ENCODE measurements around the gene CORO2B. TPM values are rescaled to one million over a fixed set of nuclear protein-coding genes. Genes with fewer than 3 reads are reported as not detected.
A peak's percentile ranks its signal among the peaks of the same experiment; 100 is the strongest.

The CORO2B gene
- total and polyA plus RNA-seq, 2 experiments from 2014 or later: 1.6 to 4.6 TPM

DNA sequence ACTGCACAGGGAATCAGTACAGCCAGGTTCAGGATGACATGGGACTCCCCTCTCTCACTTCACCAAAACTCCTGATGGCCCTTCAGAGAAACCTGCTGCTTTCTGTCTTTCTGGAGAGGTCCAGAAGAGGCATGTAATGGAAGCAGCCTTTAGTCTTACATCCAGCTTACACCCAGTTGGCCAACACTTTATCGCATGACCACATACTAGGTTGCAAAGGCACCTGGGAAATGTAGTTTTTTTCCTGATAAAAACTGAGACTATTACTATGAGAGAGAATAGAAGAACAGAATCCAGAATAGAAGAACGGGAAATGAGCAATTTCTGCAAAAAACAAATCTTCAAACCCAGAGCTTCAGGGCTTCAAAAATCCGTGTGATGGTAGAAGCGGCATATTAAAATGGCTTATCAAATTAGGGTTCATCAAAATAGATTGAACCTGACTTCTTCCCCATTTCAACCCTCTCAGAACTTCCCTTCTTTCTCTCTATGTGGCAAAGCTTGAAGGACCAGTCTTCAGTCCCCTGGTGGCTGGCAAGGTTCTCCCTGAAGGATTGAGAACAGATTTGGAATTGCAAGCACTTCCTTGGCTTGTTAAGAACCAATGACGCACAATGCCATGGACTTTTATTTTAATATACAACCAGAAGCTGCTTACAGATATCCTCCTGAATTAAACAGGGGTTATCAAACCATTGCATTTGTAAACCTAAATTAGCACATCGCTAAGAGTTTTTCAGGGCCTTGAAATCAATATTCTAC lies 34.4 kb downstream of the CORO2B start:
- Histone ChIP-seq H3K9me2 (ENCODE audit: insufficient read depth) (no peaks in the 10 kb centered on the region), H3K4me3 (no peak overlapping the region), H3K36me3 (ENCODE audit: insufficient read depth) (no peaks in the 10 kb centered on the region), H4K20me1 (replicated peaks; ENCODE audit: insufficient read depth) (no peaks in the 10 kb centered on the region), H2AFZ (no peak overlapping the region), H3K27me3 (ENCODE audit: insufficient read depth) (no peaks in the 10 kb centered on the region), H3K79me2 (replicated peaks; ENCODE audit: insufficient read depth) (0 out of 2 replicates have a peak, but pooled peaks cover 3% of the 10 kb centered on the region), H3K27ac (ENCODE audit: low read depth) (no peak overlapping the region), H3K4me2 (no peak overlapping the region), H3K4me1 (ENCODE audit: insufficient read depth) (peaks cover 36% of the 10 kb centered on the region), H3F3A (replicated peaks; ENCODE audit: low read depth) (no peaks in the 10 kb centered on the region)
- Mint-ChIP-seq H3K27me3 (ENCODE audit: insufficient read depth, low read depth, poor library complexity) (peaks cover 8% of the 10 kb centered on the region), H3K36me3 (ENCODE audit: low read depth) (no peaks in the 10 kb centered on the region), H3K4me1 (peaks cover 51% of the 10 kb centered on the region), H3K4me3 (no peak overlapping the region), H3K9me3 (no peaks in the 10 kb centered on the region), H3K27ac (no peak overlapping the region)
- no peak for DNase-seq (ENCODE audit: low spot score)
- ATAC-seq: peak; percentile 6; the same call in 2 of the 3 replicates
- TF ChIP-seq, protein P1, sequence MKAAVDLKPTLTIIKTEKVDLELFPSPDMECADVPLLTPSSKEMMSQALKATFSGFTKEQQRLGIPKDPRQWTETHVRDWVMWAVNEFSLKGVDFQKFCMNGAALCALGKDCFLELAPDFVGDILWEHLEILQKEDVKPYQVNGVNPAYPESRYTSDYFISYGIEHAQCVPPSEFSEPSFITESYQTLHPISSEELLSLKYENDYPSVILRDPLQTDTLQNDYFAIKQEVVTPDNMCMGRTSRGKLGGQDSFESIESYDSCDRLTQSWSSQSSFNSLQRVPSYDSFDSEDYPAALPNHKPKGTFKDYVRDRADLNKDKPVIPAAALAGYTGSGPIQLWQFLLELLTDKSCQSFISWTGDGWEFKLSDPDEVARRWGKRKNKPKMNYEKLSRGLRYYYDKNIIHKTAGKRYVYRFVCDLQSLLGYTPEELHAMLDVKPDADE (IDR thresholded peaks at IDR 0.05): no peak
- TF ChIP-seq STAT1 (IDR thresholded peaks at IDR 0.05; ENCODE audit: unreplicated experiment) (no peak), POLR2AphosphoS5 (IDR thresholded peaks at IDR 0.05; ENCODE audit: low read depth) (no peak), CTCF (conservative IDR thresholded peaks at IDR 0.05; ENCODE audit: low read depth in 2 of 2) (no peak), CREB1 (CRISPR knock-in tag; IDR thresholded peaks at IDR 0.05; ENCODE audit: low read depth) (no peak)

DNA sequence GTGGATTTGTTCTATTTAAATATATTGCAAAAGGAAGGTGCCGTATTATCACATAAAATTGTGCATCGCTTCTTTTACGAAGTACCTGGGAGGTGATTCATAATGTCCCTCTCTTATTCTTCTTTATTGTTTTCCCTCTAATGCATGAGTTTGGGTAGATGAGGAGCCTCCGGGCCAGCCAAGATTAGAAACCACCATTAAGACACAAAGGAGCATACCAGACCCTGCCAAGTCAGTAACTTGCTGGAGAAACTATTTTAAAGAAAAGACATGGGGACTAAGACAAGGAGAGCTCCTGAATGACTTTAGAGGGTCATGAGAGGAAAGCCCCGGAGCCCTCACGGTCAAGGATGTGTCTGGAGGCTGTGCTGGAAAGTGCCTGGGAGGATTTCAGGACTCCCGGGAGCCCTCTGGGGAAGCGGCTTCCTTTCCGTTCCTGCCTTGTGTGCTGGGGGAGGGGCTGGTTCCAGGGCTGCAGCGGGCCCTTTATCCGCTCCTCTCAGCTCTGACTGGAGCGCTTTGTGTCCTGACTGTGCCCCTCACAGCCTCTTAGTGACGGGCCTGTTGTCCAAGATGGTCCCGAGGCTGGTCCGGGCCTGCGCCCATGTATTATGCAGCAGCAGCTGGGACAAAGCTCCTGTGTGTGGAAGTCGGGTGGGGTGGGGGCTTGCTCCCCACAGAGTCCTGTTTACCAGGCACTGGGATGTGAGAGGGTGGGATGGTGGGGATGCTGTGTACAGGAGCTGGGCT lies 35.7 kb downstream of the CORO2B start:
- no peaks in the 10 kb centered on the region for H3K9me3 Mint-ChIP-seq
- H3K36me3 Mint-ChIP-seq (ENCODE audit: low read depth): no peaks in the 10 kb centered on the region
- H3K27ac ChIP-seq (ENCODE audit: low read depth): no peak overlapping the region
- ATAC-seq (peak; percentile 96), DNase-seq (ENCODE audit: low spot score) (peak; percentile 88)
- H3K4me3 ChIP-seq: peak overlapping the region; percentile 20; the same call in 1 of the 2 replicates
- H4K20me1 ChIP-seq (replicated peaks; ENCODE audit: insufficient read depth): no peaks in the 10 kb centered on the region
- H3K4me1 ChIP-seq (ENCODE audit: insufficient read depth): peaks cover 27% of the 10 kb centered on the region
- H3K9me2 ChIP-seq (ENCODE audit: insufficient read depth): no peaks in the 10 kb centered on the region
- 0 out of 2 replicates have a peak, but pooled peaks cover 3% of the 10 kb centered on the region for H3K79me2 ChIP-seq (replicated peaks; ENCODE audit: insufficient read depth)
- H3K27me3 Mint-ChIP-seq (ENCODE audit: insufficient read depth, low read depth, poor library complexity): peaks cover 3% of the 10 kb centered on the region
- H3K4me3 Mint-ChIP-seq: peak overlapping the region; percentile 29; the same call in 2 of the 3 replicates
- peaks cover 38% of the 10 kb centered on the region for H3K4me1 Mint-ChIP-seq
- H3K27me3 ChIP-seq (ENCODE audit: insufficient read depth): no peaks in the 10 kb centered on the region
- peak overlapping the region; percentile 42 for H3K27ac Mint-ChIP-seq
- no peaks in the 10 kb centered on the region for H3F3A ChIP-seq (replicated peaks; ENCODE audit: low read depth)
- H3K36me3 ChIP-seq (ENCODE audit: insufficient read depth): no peaks in the 10 kb centered on the region
- peak overlapping the region; percentile 77 for H3K4me2 ChIP-seq
- peak overlapping the region; percentile 85 for H2AFZ ChIP-seq
- TF ChIP-seq CTCF (conservative IDR thresholded peaks at IDR 0.05; ENCODE audit: low read depth in 2 of 2) (no peak), EZH2 (IDR thresholded peaks at IDR 0.05; ENCODE audit: low read depth, unreplicated experiment) (no peak), POLR2AphosphoS5 (IDR thresholded peaks at IDR 0.05; ENCODE audit: low read depth) (no peak), ZNF331 (CRISPR knock-in tag; IDR thresholded peaks at IDR 0.05; ENCODE audit: low read depth) (no peak), ZNF114 (CRISPR knock-in tag; IDR thresholded peaks at IDR 0.05) (no peak)
- TF ChIP-seq, protein P1 (IDR thresholded peaks at IDR 0.05): no peak
- TF ChIP-seq, protein P2, sequence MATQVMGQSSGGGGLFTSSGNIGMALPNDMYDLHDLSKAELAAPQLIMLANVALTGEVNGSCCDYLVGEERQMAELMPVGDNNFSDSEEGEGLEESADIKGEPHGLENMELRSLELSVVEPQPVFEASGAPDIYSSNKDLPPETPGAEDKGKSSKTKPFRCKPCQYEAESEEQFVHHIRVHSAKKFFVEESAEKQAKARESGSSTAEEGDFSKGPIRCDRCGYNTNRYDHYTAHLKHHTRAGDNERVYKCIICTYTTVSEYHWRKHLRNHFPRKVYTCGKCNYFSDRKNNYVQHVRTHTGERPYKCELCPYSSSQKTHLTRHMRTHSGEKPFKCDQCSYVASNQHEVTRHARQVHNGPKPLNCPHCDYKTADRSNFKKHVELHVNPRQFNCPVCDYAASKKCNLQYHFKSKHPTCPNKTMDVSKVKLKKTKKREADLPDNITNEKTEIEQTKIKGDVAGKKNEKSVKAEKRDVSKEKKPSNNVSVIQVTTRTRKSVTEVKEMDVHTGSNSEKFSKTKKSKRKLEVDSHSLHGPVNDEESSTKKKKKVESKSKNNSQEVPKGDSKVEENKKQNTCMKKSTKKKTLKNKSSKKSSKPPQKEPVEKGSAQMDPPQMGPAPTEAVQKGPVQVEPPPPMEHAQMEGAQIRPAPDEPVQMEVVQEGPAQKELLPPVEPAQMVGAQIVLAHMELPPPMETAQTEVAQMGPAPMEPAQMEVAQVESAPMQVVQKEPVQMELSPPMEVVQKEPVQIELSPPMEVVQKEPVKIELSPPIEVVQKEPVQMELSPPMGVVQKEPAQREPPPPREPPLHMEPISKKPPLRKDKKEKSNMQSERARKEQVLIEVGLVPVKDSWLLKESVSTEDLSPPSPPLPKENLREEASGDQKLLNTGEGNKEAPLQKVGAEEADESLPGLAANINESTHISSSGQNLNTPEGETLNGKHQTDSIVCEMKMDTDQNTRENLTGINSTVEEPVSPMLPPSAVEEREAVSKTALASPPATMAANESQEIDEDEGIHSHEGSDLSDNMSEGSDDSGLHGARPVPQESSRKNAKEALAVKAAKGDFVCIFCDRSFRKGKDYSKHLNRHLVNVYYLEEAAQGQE (IDR thresholded peaks at IDR 0.05; ENCODE audit: unreplicated experiment): no peak

Data from GM23338 (cell line).